ENCODE data around the gene CHN2. TPM values are rescaled to one million over a fixed set of nuclear protein-coding genes. Genes with fewer than 3 reads are reported as not detected.

The CHN2 gene
- total and polyA plus RNA-seq, 10 donors = 4.2 to 52.0 (median 28.5) TPM

GRCh38 chr7:29410996-29411395 lies 216.4 kb downstream of the CHN2 start:
- no peaks in the 10 kb centered on the region for H3K36me3 ChIP-seq
- TF ChIP-seq POLR2AphosphoS5 (IDR thresholded peaks at IDR 0.05) (no peak), POLR2A (IDR thresholded peaks at IDR 0.05) (no peak)
- TF ChIP-seq, protein P1, sequence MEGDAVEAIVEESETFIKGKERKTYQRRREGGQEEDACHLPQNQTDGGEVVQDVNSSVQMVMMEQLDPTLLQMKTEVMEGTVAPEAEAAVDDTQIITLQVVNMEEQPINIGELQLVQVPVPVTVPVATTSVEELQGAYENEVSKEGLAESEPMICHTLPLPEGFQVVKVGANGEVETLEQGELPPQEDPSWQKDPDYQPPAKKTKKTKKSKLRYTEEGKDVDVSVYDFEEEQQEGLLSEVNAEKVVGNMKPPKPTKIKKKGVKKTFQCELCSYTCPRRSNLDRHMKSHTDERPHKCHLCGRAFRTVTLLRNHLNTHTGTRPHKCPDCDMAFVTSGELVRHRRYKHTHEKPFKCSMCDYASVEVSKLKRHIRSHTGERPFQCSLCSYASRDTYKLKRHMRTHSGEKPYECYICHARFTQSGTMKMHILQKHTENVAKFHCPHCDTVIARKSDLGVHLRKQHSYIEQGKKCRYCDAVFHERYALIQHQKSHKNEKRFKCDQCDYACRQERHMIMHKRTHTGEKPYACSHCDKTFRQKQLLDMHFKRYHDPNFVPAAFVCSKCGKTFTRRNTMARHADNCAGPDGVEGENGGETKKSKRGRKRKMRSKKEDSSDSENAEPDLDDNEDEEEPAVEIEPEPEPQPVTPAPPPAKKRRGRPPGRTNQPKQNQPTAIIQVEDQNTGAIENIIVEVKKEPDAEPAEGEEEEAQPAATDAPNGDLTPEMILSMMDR (IDR thresholded peaks at IDR 0.05 in 8 of 11, conservative IDR thresholded peaks at IDR 0.05 in 3 of 11) = no peak
- H3K4me3 ChIP-seq = no peak overlapping the region
- DNase-seq = no peak
- H3K4me1 ChIP-seq = peaks cover 0 to 4% (median 2%) of the 10 kb centered on the region in 6 donors
- WGBS, 5 donors = 56 to 76% (median 67%) methylated on average over 3 of the region's 3 CpGs
- no peaks in the 10 kb centered on the region for H3K27me3 ChIP-seq (replicated peaks in 1 of 7)
- no peaks in the 10 kb centered on the region for H3K9me3 ChIP-seq
- intact Hi-C loops (cut with DNase I; ENCODE audit: low total_unique reads) = no loop called here
- H3K27ac ChIP-seq = no peak overlapping the region

DNA sequence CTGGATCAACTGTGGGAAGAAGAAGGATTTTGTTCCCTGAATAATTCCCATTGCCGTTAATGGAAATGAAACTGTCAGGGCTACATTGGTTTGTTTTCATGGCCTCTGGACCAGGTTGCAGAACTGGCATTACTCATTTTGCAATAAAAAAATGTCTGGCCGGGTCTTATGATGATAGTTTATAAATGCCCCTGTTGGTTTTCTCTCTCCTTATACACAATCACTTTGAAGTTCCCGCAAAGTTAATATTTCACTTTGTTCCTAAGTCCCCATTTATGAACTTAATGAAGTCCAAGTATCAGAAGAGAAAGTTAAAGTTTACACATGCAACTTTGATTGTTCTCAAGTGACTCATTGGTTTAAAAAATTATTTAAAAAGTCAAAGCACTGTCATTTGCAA lies 218.3 kb downstream of the CHN2 start:
- intact Hi-C loops (cut with DNase I; ENCODE audit: low total_unique reads) = no loop called here
- Histone ChIP-seq H3K4me1 (peaks cover 0 to 4% (median 2%) of the 10 kb centered on the region in 6 donors), H3K27me3 (replicated peaks in 1 of 7) (no peaks in the 10 kb centered on the region), H3K27ac (no peak overlapping the region), H3K9me3 (no peaks in the 10 kb centered on the region), H3K36me3 (no peaks in the 10 kb centered on the region), H3K4me3 (no peak overlapping the region)
- TF ChIP-seq POLR2AphosphoS5 (IDR thresholded peaks at IDR 0.05) (no peak), POLR2A (IDR thresholded peaks at IDR 0.05) (no peak)
- TF ChIP-seq, protein P1 (IDR thresholded peaks at IDR 0.05 in 8 of 11, conservative IDR thresholded peaks at IDR 0.05 in 3 of 11) = no peak
- no peak for DNase-seq
- 93 to 96% (median 94%) methylated on average over 3 of the region's 3 CpGs for WGBS, 5 donors

- H3K27ac ChIP-seq = no peak overlapping the region
- no peak for TF ChIP-seq POLR2AphosphoS5 (IDR thresholded peaks at IDR 0.05)
- TF ChIP-seq, protein P1 (IDR thresholded peaks at IDR 0.05 in 8 of 11, conservative IDR thresholded peaks at IDR 0.05 in 3 of 11) = no peak
- TF ChIP-seq POLR2A (IDR thresholded peaks at IDR 0.05) = no peak
- no peaks in the 10 kb centered on the region for H3K36me3 ChIP-seq
- WGBS, 5 donors = 84 to 92% (median 91%) methylated on average over 12 of the region's 12 CpGs
- no peaks in the 10 kb centered on the region for H3K9me3 ChIP-seq
- no peaks in the 10 kb centered on the region for H3K27me3 ChIP-seq (replicated peaks in 1 of 7)
- no peak overlapping the region for H3K4me3 ChIP-seq
- intact Hi-C loops (cut with DNase I; ENCODE audit: low total_unique reads) = no loop called here
- H3K4me1 ChIP-seq = peaks cover 0 to under 1% (median 0%) of the 10 kb centered on the region in 6 donors
- no peak for DNase-seq
Measured at GRCh38 chr7:29413626-29414136, 219.1 kb downstream of the CHN2 start.

DNA sequence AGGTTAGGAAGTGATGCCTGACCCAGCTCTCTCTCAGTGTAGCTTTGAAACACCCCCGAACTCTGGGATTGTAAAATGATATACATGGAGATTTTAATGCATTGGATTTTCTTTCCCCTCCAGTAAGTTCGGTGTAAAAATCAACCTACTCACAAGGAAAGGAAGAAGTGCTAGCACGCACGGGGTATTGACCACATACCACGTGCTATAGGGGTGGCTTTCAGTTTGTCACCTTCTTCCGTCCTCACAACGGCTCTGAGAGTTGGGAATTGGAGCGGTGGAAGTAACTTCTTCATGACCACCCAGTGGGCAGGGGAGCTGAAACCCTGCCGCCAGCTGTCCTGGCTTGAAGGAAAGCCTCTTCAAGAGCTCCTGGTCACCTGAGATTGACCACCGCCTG lies 219.6 kb downstream of the CHN2 start:
- no peaks in the 10 kb centered on the region for H3K36me3 ChIP-seq
- no peak for DNase-seq
- WGBS, 5 donors = 80 to 92% (median 88%) methylated on average over 10 of the region's 10 CpGs
- TF ChIP-seq, protein P1 (IDR thresholded peaks at IDR 0.05 in 8 of 11, conservative IDR thresholded peaks at IDR 0.05 in 3 of 11) = no peak
- no peaks in the 10 kb centered on the region for H3K27me3 ChIP-seq (replicated peaks in 1 of 7)
- no peaks in the 10 kb centered on the region for H3K9me3 ChIP-seq
- no peak overlapping the region for H3K27ac ChIP-seq
- H3K4me1 ChIP-seq = no peaks in the 10 kb centered on the region
- intact Hi-C loops (cut with DNase I; ENCODE audit: low total_unique reads) = no loop called here
- no peak overlapping the region for H3K4me3 ChIP-seq

Measured in spleen (tissue), 11 donors.